ENCODE results near the gene SRA1.

DNA sequence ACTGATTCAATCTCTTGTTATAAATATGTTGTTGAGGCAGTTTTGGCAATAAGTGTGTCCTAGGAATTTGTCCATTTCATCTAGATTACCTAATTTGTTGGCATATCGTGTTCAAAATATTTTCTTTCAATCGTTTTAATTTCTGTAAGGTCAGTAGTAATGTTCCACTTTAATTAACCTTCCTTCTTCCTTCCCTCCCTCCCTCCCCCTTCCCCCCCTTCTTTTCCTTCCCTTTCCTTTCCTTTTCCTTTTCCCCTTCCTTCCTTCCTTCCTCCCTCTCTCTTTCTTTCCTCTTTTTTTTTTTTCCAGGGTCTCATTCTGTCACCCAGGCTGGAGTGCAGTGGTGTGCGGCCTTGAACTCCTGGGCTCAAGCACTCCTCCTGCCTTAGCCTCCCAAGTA is 48.6 kb upstream of the SRA1 start:
- TF ChIP-seq RAD21 (IDR thresholded peaks at IDR 0.05), result no peak
- TF ChIP-seq, protein P1, sequence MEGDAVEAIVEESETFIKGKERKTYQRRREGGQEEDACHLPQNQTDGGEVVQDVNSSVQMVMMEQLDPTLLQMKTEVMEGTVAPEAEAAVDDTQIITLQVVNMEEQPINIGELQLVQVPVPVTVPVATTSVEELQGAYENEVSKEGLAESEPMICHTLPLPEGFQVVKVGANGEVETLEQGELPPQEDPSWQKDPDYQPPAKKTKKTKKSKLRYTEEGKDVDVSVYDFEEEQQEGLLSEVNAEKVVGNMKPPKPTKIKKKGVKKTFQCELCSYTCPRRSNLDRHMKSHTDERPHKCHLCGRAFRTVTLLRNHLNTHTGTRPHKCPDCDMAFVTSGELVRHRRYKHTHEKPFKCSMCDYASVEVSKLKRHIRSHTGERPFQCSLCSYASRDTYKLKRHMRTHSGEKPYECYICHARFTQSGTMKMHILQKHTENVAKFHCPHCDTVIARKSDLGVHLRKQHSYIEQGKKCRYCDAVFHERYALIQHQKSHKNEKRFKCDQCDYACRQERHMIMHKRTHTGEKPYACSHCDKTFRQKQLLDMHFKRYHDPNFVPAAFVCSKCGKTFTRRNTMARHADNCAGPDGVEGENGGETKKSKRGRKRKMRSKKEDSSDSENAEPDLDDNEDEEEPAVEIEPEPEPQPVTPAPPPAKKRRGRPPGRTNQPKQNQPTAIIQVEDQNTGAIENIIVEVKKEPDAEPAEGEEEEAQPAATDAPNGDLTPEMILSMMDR (IDR thresholded peaks at IDR 0.05; ENCODE audit: low read depth, low read length, missing input control), result no peak
- no peak for TF ChIP-seq TAF1 (conservative IDR thresholded peaks at IDR 0.05)
- no peak for TF ChIP-seq YY1 (IDR thresholded peaks at IDR 0.05)
- no peak for TF ChIP-seq HNF4G (IDR thresholded peaks at IDR 0.05)
- no peak for TF ChIP-seq GABPA (IDR thresholded peaks at IDR 0.05 in 1 of 2, conservative IDR thresholded peaks at IDR 0.05 in 1 of 2)
- TF ChIP-seq, protein P2, sequence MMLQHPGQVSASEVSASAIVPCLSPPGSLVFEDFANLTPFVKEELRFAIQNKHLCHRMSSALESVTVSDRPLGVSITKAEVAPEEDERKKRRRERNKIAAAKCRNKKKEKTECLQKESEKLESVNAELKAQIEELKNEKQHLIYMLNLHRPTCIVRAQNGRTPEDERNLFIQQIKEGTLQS (IDR thresholded peaks at IDR 0.05), result no peak
- TF ChIP-seq, protein P3, sequence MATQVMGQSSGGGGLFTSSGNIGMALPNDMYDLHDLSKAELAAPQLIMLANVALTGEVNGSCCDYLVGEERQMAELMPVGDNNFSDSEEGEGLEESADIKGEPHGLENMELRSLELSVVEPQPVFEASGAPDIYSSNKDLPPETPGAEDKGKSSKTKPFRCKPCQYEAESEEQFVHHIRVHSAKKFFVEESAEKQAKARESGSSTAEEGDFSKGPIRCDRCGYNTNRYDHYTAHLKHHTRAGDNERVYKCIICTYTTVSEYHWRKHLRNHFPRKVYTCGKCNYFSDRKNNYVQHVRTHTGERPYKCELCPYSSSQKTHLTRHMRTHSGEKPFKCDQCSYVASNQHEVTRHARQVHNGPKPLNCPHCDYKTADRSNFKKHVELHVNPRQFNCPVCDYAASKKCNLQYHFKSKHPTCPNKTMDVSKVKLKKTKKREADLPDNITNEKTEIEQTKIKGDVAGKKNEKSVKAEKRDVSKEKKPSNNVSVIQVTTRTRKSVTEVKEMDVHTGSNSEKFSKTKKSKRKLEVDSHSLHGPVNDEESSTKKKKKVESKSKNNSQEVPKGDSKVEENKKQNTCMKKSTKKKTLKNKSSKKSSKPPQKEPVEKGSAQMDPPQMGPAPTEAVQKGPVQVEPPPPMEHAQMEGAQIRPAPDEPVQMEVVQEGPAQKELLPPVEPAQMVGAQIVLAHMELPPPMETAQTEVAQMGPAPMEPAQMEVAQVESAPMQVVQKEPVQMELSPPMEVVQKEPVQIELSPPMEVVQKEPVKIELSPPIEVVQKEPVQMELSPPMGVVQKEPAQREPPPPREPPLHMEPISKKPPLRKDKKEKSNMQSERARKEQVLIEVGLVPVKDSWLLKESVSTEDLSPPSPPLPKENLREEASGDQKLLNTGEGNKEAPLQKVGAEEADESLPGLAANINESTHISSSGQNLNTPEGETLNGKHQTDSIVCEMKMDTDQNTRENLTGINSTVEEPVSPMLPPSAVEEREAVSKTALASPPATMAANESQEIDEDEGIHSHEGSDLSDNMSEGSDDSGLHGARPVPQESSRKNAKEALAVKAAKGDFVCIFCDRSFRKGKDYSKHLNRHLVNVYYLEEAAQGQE (IDR thresholded peaks at IDR 0.05), result no peak
- no peak for TF ChIP-seq JUND (IDR thresholded peaks at IDR 0.05)
- TF ChIP-seq SP1 (IDR thresholded peaks at IDR 0.05), result no peak
- no peak for TF ChIP-seq FOXA2 (IDR thresholded peaks at IDR 0.05)
- no peak for TF ChIP-seq EGR1 (IDR thresholded peaks at IDR 0.05; ENCODE audit: low read depth in 2 of 2)
- TF ChIP-seq, protein P4, sequence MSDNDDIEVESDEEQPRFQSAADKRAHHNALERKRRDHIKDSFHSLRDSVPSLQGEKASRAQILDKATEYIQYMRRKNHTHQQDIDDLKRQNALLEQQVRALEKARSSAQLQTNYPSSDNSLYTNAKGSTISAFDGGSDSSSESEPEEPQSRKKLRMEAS (IDR thresholded peaks at IDR 0.05), result no peak
